ENCODE data around the gene DENND4C.
"Not testable (repeated sequence)": the region's sequence is repeated elsewhere in the genome, so short reads cannot be mapped to it uniquely, and the experiment has no call there.

Gene DENND4C

GRCh38 chr9:19375538-19375937 is 145.0 kb downstream of the DENND4C start:
- no peak for DNase-seq (ENCODE audit: low spot score)

- no peak for DNase-seq (ENCODE audit: low spot score)
These were observed 146.4 kb downstream of the DENND4C start for GRCh38 chr9:19376931-19377330.

GRCh38 chr9:19378164-19378563 is 147.7 kb downstream of the DENND4C start:
- no peak for DNase-seq (ENCODE audit: low spot score)

- no peak for DNase-seq (ENCODE audit: low spot score)
These were observed 148.2 kb downstream of the DENND4C start for GRCh38 chr9:19378647-19379046.

GRCh38 chr9:19379283-19379682 is 148.8 kb downstream of the DENND4C start:
- no peak for DNase-seq (ENCODE audit: low spot score)

GRCh38 chr9:19379697-19380046 is 149.2 kb downstream of the DENND4C start:
- no peak for DNase-seq (ENCODE audit: low spot score)

- no peak for DNase-seq (ENCODE audit: low spot score)
These were observed 150.3 kb downstream of the DENND4C start for GRCh38 chr9:19380826-19381075.

GRCh38 chr9:19381656-19382055 is 151.2 kb downstream of the DENND4C start:
- no peak for DNase-seq (ENCODE audit: low spot score)

- DNase-seq (ENCODE audit: low spot score): not testable (repeated sequence)
These were observed 154.7 kb downstream of the DENND4C start for GRCh38 chr9:19385212-19385611.

GRCh38 chr9:19385786-19386501 is 155.5 kb downstream of the DENND4C start:
- DNase-seq (ENCODE audit: low spot score): no peak

- DNase-seq (ENCODE audit: low spot score): no peak
These were observed 156.1 kb downstream of the DENND4C start for GRCh38 chr9:19386502-19387044.

- DNase-seq (ENCODE audit: low spot score): no peak
These were observed 156.8 kb downstream of the DENND4C start for GRCh38 chr9:19387317-19387716.

- DNase-seq (ENCODE audit: low spot score): not testable (repeated sequence)
These were observed 159.0 kb downstream of the DENND4C start for GRCh38 chr9:19389539-19389938.

- DNase-seq (ENCODE audit: low spot score): no peak
These were observed 167.4 kb downstream of the DENND4C start for GRCh38 chr9:19397845-19398244.

- not testable (repeated sequence) for DNase-seq (ENCODE audit: low spot score)
These were observed 172.7 kb downstream of the DENND4C start for GRCh38 chr9:19403231-19403630.

GRCh38 chr9:19404283-19405075 is 174.0 kb downstream of the DENND4C start:
- DNase-seq (ENCODE audit: low spot score): peak; percentile 39

- DNase-seq (ENCODE audit: low spot score): no peak
These were observed 175.3 kb downstream of the DENND4C start for GRCh38 chr9:19405771-19406170.

GRCh38 chr9:19408316-19408692 is 177.8 kb downstream of the DENND4C start:
- no peak for DNase-seq (ENCODE audit: low spot score)

GRCh38 chr9:19408693-19409400 is 178.4 kb downstream of the DENND4C start, which contains the start of gene ACER2:
ACER2 (plus strand) TSS chr9:19409009; CDS start chr9:19409085, 76 bp downstream.
- peak; percentile 88 for DNase-seq (ENCODE audit: low spot score)

- DNase-seq (ENCODE audit: low spot score): peak; percentile 33
These were observed 179.1 kb downstream of the DENND4C start for GRCh38 chr9:19409401-19410194.

GRCh38 chr9:19410195-19410503 is 179.7 kb downstream of the DENND4C start:
- DNase-seq (ENCODE audit: low spot score): no peak

- no peak for DNase-seq (ENCODE audit: low spot score)
These were observed 180.1 kb downstream of the DENND4C start for GRCh38 chr9:19410594-19410993.

Measured in LoVo (cell line).